K562 (cell line): ENCODE data around the gene VIP. TPM values are rescaled to one million over a fixed set of nuclear protein-coding genes. Genes with fewer than 3 reads are reported as not detected.

Experiments
- ATAC-seq: fragments of 200-7000 bp; cut with Tn5 transposase; 3 replicates; pipeline ENCODE4 v1.9.1; 2020; ENCODE audit warnings: moderate library complexity
- BruUV-seq: library from RNA; stranded (reverse); fragments of 400-500 nt; replicated peaks from 2 replicates; lab custom pipeline; 2021; lab: Mats Ljungman, UMichigan
- CTCF ChIA-PET: fragments of 300-600 bp; formaldehyde crosslinking; extraction: SDS; loops from one replicate; lab custom pipeline; 2021; ENCODE audit warnings: low intra/inter-chr PET ratio; lab: Yijun Ruan, JAX
- POLR2A ChIA-PET: fragments of 300-600, 350-650 bp; sonication (Branson Sonifier 250); formaldehyde crosslinking; extraction: SDS; loops from one replicate; lab custom pipeline; 2021; ENCODE audit warnings: antibody characterized with exemption, inconsistent platforms; lab: Yijun Ruan, JAX
- DNase-seq, 4 experiments: peaks; one replicate each; pipeline versions ENCODE4 v3.0.0 to v3.0.0-alpha.2; 2011 to 2018; ENCODE audit warnings: low spot score in 3 of 4, mixed read lengths in 3 of 4; ENCODE audit errors: extremely low read depth in 1 of 4
- FAIRE-seq: peaks from 2 replicates; lab custom pipeline; 2011; peaks lifted over from hg19 to GRCh38; lab: Jason Lieb, UNC
- H2AFZ ChIP-seq: 2 replicates; pipeline ENCODE4 v1.6.0; 2011; ENCODE audit warnings: low read depth, low read length, control low read depth, inconsistent platforms
- H3K27ac ChIP-seq: fragments of 200-600 bp; 3 replicates; pipeline ENCODE4 v1.8.0; 2011; ENCODE audit warnings: low read depth, mild to moderate bottlenecking, control low read depth, inconsistent platforms, low read length, moderate library complexity, mixed read lengths; ENCODE audit errors: extremely low read depth
- H3K27me3 ChIP-seq, 2 experiments: fragments of 300-600 bp in 1 of 2; 2 replicates in 1 of 2; 3 replicates in 1 of 2; pipeline versions ENCODE4 v1.6.0 to v1.8.0; 2011; ENCODE audit warnings: inconsistent platforms in 2 of 2, low read length in 2 of 2, mild to moderate bottlenecking in 1 of 2, mixed read lengths in 1 of 2, moderate library complexity in 1 of 2; ENCODE audit not compliant: control insufficient read depth in 2 of 2, insufficient read depth in 2 of 2
- H3K36me3 ChIP-seq: fragments of 300-600 bp; 3 replicates; pipeline ENCODE4 v1.8.0; 2011; ENCODE audit warnings: mild to moderate bottlenecking, low read length, inconsistent platforms; ENCODE audit not compliant: control insufficient read depth, insufficient read depth
- H3K4me1 ChIP-seq, 2 experiments: fragments of 200-600 bp in 1 of 2; replicated peaks in 1 of 2; 2 replicates in 1 of 2; 3 replicates in 1 of 2; pipeline versions ENCODE4 v1.5.1 to v1.8.0; 2011; ENCODE audit warnings: inconsistent platforms in 2 of 2, low read length in 2 of 2, mild to moderate bottlenecking in 1 of 2, mixed read lengths in 1 of 2, moderate library complexity in 1 of 2; ENCODE audit not compliant: control insufficient read depth in 2 of 2, insufficient read depth in 2 of 2
- H3K4me2 ChIP-seq: 2 replicates; pipeline ENCODE4 v1.6.1; 2011; ENCODE audit warnings: low read length, control low read depth, inconsistent platforms, mixed read lengths; ENCODE audit not compliant: insufficient read depth
- H3K4me3 ChIP-seq: fragments of 200-600 bp; sonication (generic), shearing (Covaris generic); 2 replicates; pipeline ENCODE4 v1.5.1; 2016; ENCODE audit warnings: control low read depth, inconsistent platforms
- H3K79me2 ChIP-seq: fragments of 200-600 bp; 3 replicates; pipeline ENCODE4 v1.8.0; 2011; ENCODE audit warnings: low read length, inconsistent platforms; ENCODE audit not compliant: control insufficient read depth, insufficient read depth
- H3K9ac ChIP-seq, 2 experiments: 2 replicates each; pipeline versions ENCODE4 v1.6.0 to v1.6.1; 2011; ENCODE audit warnings: low read depth in 2 of 2, low read length in 2 of 2, control low read depth in 1 of 2, inconsistent platforms in 1 of 2, mild to moderate bottlenecking in 1 of 2, mixed read lengths in 1 of 2; ENCODE audit not compliant: insufficient read depth in 1 of 2
- H3K9me1 ChIP-seq: one replicate; pipeline ENCODE4 v1.6.0; 2011; ENCODE audit warnings: inconsistent platforms, mild to moderate bottlenecking, low read length, moderate library complexity; ENCODE audit not compliant: control insufficient read depth, insufficient read depth
- H3K9me3 ChIP-seq: replicated peaks from 2 replicates; pipeline ENCODE4 v1.5.1; 2011; ENCODE audit warnings: low read depth, low read length, inconsistent platforms; ENCODE audit not compliant: control insufficient read depth, insufficient read depth
- H4K20me1 ChIP-seq: replicated peaks from 2 replicates; pipeline ENCODE4 v1.6.1; 2011; ENCODE audit warnings: low read length, inconsistent platforms, mixed read lengths; ENCODE audit not compliant: control insufficient read depth, insufficient read depth
- HNRNPK ChIP-seq: fragments of 200-400 bp; formaldehyde crosslinking; IDR thresholded peaks from one replicate; pipeline ENCODE4 v1.6.1; 2018; ENCODE audit warnings: mild to moderate bottlenecking, low read depth, low read length; ENCODE audit not compliant: poor library complexity, severe bottlenecking
- HNRNPUL1 ChIP-seq: fragments of 200-400 bp; formaldehyde crosslinking; IDR thresholded peaks from 2 replicates; pipeline ENCODE4 v1.6.1; 2017; ENCODE audit warnings: low read length
- PCBP1 ChIP-seq: fragments of 200-400 bp; formaldehyde crosslinking; IDR thresholded peaks from 2 replicates; pipeline ENCODE4 v1.6.1; 2018; ENCODE audit warnings: mild to moderate bottlenecking, low read depth, low read length; ENCODE audit not compliant: poor library complexity, severe bottlenecking
- ZKSCAN1 ChIP-seq: fragments of 150-350 bp; IDR thresholded peaks from 2 replicates; pipeline ENCODE4 v1.6.1; 2016; ENCODE audit warnings: low read depth, low read length
- ZNF696 ChIP-seq: fragments of 250-450 bp; sonication (Bioruptor Pico); conservative IDR thresholded peaks from 2 replicates; pipeline ENCODE4 v1.4.0; 2020; ENCODE audit warnings: mild to moderate bottlenecking, moderate library complexity
- WGBS: fragments of 100-300 bp; shearing (Covaris generic); methylation state at CpG from one replicate; pipeline ENCODE4 v1.1.6; 2016; ENCODE audit warnings: low coverage, mixed read lengths; ENCODE audit not compliant: insufficient coverage; ENCODE audit errors: missing lambda C conversion rate; 5-methylcytosine and 5-hydroxymethylcytosine counted together
- in situ Hi-C: fragments of 300-500 bp; cut with MboI; formaldehyde crosslinking; loops from 4 replicates; pipeline ENCODE4 v1.15.0; 2018; ENCODE audit warnings: inconsistent platforms, mixed read lengths
- intact Hi-C: fragments of 100-400 bp; cut with micrococcal nuclease; formaldehyde crosslinking; loops from 2 replicates; pipeline ENCODE4 v1.14.2; 2022
- polyA plus RNA-seq, 8 experiments: library from polyadenylated mRNA; depleted of rRNA in 4 of 8; stranded (reverse) in 5 of 8; unstranded in 3 of 8; fragments of >200 nt; fragmentation: Nextera tagmentation in 2 of 8; fragmentation: Illumina TruSeq in 1 of 8; extraction: Ambion mirVana in 2 of 8; extraction: Trizol in 1 of 8; gene quantifications; 2 replicates each; pipeline versions ENCODE4 v1.2.1 to v1.2.3, GENCODE V29; 2011 to 2014; ENCODE audit warnings: inconsistent platforms in 1 of 8, missing spikeins in 1 of 8
- total RNA-seq, 7 experiments: library from RNA; depleted of rRNA in 6 of 7; stranded (reverse); fragments of >200 nt in 6 of 7; fragmentation: Illumina TruSeq in 2 of 7; extraction: Trizol in 2 of 7; gene quantifications; 2 replicates each; pipeline versions ENCODE4 v1.2.1 to v1.2.3, GENCODE V29; 2011 to 2021; ENCODE audit warnings: low replicate concordance in 1 of 7
- TF ChIP-seq, protein P1 (sequence below), 2 experiments: fragments of 450-650 bp in 1 of 2; sonication (generic) in 1 of 2; formaldehyde crosslinking in 1 of 2; IDR thresholded peaks in 1 of 2; conservative IDR thresholded peaks in 1 of 2; 2 replicates each; pipeline versions ENCODE4 v1.6.1 to v1.8.1; 2016 to 2023; ENCODE audit warnings: mild to moderate bottlenecking in 2 of 2, moderate library complexity in 2 of 2, inconsistent platforms in 1 of 2, missing genetic modification reagents in 1 of 2
- TF ChIP-seq, protein P2 (sequence below): sonication (generic); formaldehyde crosslinking; IDR thresholded peaks from 2 replicates; pipeline ENCODE4 v1.8.1; 2023; ENCODE audit warnings: mild to moderate bottlenecking, missing genetic modification reagents

Gene VIP
- total and polyA plus RNA-seq, 9 of the 15 experiments (the other 6 are each of a cell fraction or from before 2014, with no cell fraction given): 0.08 TPM; not detected in 8

DNA sequence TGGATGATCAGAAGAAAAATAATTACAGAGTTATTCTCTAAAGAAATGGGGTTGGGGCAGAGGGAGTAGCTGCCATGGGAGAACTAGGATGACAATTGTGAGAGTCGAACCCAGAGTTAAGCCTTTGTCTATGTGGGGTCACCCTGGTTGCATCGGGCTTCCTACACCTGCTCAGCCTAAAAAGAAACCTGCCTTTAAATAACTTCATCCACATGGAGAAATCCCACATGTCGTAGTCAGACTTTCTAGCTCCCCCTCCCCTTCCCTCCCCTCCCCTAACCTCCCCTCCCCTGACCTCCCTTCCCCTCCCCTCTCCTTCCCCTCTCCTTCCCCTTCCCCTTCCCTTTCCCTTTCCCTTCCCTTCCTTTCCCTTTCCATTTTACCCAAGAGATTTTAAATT is 14.7 kb downstream of the VIP start:
- no TSS peak for BruUV-seq
- DNase-seq (no peak), ATAC-seq (no peak), FAIRE-seq (no peak)
- 7% methylated on average over 2 of the region's 3 CpGs for WGBS
- Histone ChIP-seq H3K36me3 (no peaks in the 10 kb centered on the region), H3K9me3 (no peaks in the 10 kb centered on the region), H3K9ac (no peak overlapping the region), H2AFZ (no peak overlapping the region), H3K4me3 (no peak overlapping the region), H3K27ac (no peak overlapping the region), H3K4me1 (no peaks in the 10 kb centered on the region), H4K20me1 (no peaks in the 10 kb centered on the region), H3K27me3 (no peaks in the 10 kb centered on the region), H3K9me1 (no peaks in the 10 kb centered on the region), H3K4me2 (no peak overlapping the region), H3K79me2 (no peaks in the 10 kb centered on the region)
- in situ Hi-C loops (no loop called here), intact Hi-C loops (no loop called here)
- TF ChIP-seq ZNF696 (no peak), HNRNPK (peak; percentile 89), PCBP1 (peak; percentile 30)
- ChIA-PET CTCF (no interaction called here), POLR2A (no interaction called here)

DNA sequence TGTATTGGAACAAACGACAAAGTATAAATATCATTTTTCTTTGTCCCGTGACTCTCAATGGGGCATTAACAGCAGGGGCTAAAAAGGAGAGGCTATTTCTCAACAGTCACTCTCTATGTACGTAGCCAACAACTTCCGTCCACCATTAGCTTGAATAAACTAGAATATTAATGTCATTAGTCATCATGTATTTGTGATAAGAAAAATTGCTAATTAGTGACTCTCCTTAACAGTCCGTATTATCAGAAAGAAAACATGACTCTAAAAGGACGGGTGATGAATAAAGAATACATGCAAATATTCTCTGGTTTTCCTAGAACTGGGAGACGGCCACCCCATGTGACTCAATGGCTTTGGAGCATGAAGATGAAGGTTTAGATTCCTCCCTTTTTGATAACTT is 18.6 kb downstream of the VIP start:
- BruUV-seq: no TSS peak
- H2AFZ ChIP-seq: no peak overlapping the region
- no peaks in the 10 kb centered on the region for H3K27me3 ChIP-seq

More for the DNA sequence above, 18.6 kb downstream of the VIP start:
- Histone ChIP-seq H3K79me2 (no peaks in the 10 kb centered on the region), H3K9me3 (no peaks in the 10 kb centered on the region), H3K9me1 (no peaks in the 10 kb centered on the region), H3K36me3 (no peaks in the 10 kb centered on the region), H3K4me2 (no peak overlapping the region), H3K27ac (no peak overlapping the region), H3K4me1 (no peaks in the 10 kb centered on the region), H3K4me3 (no peak overlapping the region), H4K20me1 (no peaks in the 10 kb centered on the region), H3K9ac (no peak overlapping the region)
- DNase-seq (no peak), ATAC-seq (no peak), FAIRE-seq (no peak)
- intact Hi-C loops: no loop called here
- TF ChIP-seq, protein P1, sequence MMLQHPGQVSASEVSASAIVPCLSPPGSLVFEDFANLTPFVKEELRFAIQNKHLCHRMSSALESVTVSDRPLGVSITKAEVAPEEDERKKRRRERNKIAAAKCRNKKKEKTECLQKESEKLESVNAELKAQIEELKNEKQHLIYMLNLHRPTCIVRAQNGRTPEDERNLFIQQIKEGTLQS (IDR thresholded peaks at IDR 0.05): peak; percentile 37; the same call in 1 of the 2 replicates
- TF ChIP-seq, protein P1 (CRISPR knock-in tag; conservative IDR thresholded peaks at IDR 0.05): no peak
- TF ChIP-seq, protein P2, sequence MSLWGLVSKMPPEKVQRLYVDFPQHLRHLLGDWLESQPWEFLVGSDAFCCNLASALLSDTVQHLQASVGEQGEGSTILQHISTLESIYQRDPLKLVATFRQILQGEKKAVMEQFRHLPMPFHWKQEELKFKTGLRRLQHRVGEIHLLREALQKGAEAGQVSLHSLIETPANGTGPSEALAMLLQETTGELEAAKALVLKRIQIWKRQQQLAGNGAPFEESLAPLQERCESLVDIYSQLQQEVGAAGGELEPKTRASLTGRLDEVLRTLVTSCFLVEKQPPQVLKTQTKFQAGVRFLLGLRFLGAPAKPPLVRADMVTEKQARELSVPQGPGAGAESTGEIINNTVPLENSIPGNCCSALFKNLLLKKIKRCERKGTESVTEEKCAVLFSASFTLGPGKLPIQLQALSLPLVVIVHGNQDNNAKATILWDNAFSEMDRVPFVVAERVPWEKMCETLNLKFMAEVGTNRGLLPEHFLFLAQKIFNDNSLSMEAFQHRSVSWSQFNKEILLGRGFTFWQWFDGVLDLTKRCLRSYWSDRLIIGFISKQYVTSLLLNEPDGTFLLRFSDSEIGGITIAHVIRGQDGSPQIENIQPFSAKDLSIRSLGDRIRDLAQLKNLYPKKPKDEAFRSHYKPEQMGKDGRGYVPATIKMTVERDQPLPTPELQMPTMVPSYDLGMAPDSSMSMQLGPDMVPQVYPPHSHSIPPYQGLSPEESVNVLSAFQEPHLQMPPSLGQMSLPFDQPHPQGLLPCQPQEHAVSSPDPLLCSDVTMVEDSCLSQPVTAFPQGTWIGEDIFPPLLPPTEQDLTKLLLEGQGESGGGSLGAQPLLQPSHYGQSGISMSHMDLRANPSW (CRISPR knock-in tag): no peak
- TF ChIP-seq HNRNPUL1: no peak
- TF ChIP-seq ZKSCAN1: no peak
- 9% methylated on average over 7 of the region's 7 CpGs for WGBS
- CTCF ChIA-PET: no interaction called here
- POLR2A ChIA-PET: no interaction called here
- in situ Hi-C loops: no loop called here
